Kidney (tissue), 14 donors: Measurements from ENCODE around the gene CEBPG. TPM values are rescaled to one million over a fixed set of nuclear protein-coding genes. Genes with fewer than 3 reads are reported as not detected.

Source experiments
- DNase-seq, 5 donors: peaks; one replicate each; pipeline ENCODE4 v3.0.0-alpha.2; 2013 to 2020
- FAIRE-seq: peaks from 2 replicates; lab custom pipeline; 2012; peaks lifted over from hg19 to GRCh38; lab: Jason Lieb, UNC
- H3K27ac ChIP-seq, 2 donors: one replicate each; pipeline ENCODE4 v1.7.0; 2013; ENCODE audit warnings: low read depth in 2 of 2, low read length in 2 of 2, inconsistent platforms in 1 of 2
- H3K27me3 ChIP-seq: one replicate; pipeline ENCODE4 v1.7.1; 2013; ENCODE audit warnings: low read length, inconsistent platforms; ENCODE audit not compliant: control insufficient read depth, insufficient read depth
- H3K36me3 ChIP-seq, 3 donors: one replicate each; pipeline versions ENCODE4 v1.7.0 to v1.7.1; 2013; ENCODE audit warnings: low read length in 3 of 3, control low read depth in 1 of 3, inconsistent platforms in 1 of 3; ENCODE audit not compliant: insufficient read depth in 3 of 3, control insufficient read depth in 2 of 3
- H3K4me1 ChIP-seq, 3 donors: one replicate each; pipeline versions ENCODE4 v1.7.0 to v1.7.1; 2013; ENCODE audit warnings: low read length in 3 of 3, inconsistent platforms in 1 of 3, low read depth in 1 of 3; ENCODE audit not compliant: control insufficient read depth in 2 of 3, insufficient read depth in 2 of 3
- H3K4me3 ChIP-seq, 3 donors: one replicate each; pipeline versions ENCODE4 v1.7.0 to v1.8.1; 2013; ENCODE audit warnings: low read length in 3 of 3, control low read depth in 1 of 3, inconsistent platforms in 1 of 3
- H3K9ac ChIP-seq, 3 donors: one replicate each; pipeline versions ENCODE4 v1.7.0 to v1.7.1; 2013; ENCODE audit warnings: low read length in 3 of 3, control low read depth in 1 of 3, inconsistent platforms in 1 of 3
- H3K9me3 ChIP-seq, 3 donors: one replicate each; pipeline versions ENCODE4 v1.7.0 to v1.7.1; 2013; ENCODE audit warnings: low read length in 3 of 3, control low read depth in 1 of 3, inconsistent platforms in 1 of 3; ENCODE audit not compliant: control insufficient read depth in 2 of 3, insufficient read depth in 1 of 3
- intact Hi-C: fragments of 100-400 bp; cut with DNase I; formaldehyde crosslinking; loops from one replicate; pipeline ENCODE4 v1.11.1; 2022
- polyA plus RNA-seq: library from polyadenylated mRNA; stranded (reverse); fragments of 350-450 nt; fragmentation: Illumina TruSeq; extraction: RNeasy Lipid Tissue Mini Kit (QIAGEN cat#74804); gene quantifications from one replicate; pipeline ENCODE4 v1.2.3, GENCODE V29; 2014; ENCODE audit warnings: low read depth, low replicate concordance; ENCODE audit not compliant: insufficient read depth
- total RNA-seq: library from RNA; stranded (reverse); fragmentation: NEBNext Ultra II Directional; extraction: Animal tissue kit (Norgen Biotek cat#: 25700); gene quantifications from one replicate; pipeline ENCODE4 v1.2.1, GENCODE V29; 2021
- TF ChIP-seq, protein P1 (sequence below): IDR thresholded peaks from 3 replicates; pipeline ENCODE4 v1.5.1; 2012; ENCODE audit warnings: mild to moderate bottlenecking, moderate library complexity, borderline replicate concordance; ENCODE audit not compliant: insufficient read depth; ENCODE audit errors: extremely low read depth
- donor health status: control.
- donor health status: control.
- donor health status: control.
- donor health status: control.
- donor health status: control.
- donor health status: DM: yes; HTN: yes; CAD: no.
- donor health status: Normal renal cell carcinoma (clear cell type).

The CEBPG gene
- total and polyA plus RNA-seq, 2 donors from 2014 or later = 13.0 to 22.4 TPM

DNA sequence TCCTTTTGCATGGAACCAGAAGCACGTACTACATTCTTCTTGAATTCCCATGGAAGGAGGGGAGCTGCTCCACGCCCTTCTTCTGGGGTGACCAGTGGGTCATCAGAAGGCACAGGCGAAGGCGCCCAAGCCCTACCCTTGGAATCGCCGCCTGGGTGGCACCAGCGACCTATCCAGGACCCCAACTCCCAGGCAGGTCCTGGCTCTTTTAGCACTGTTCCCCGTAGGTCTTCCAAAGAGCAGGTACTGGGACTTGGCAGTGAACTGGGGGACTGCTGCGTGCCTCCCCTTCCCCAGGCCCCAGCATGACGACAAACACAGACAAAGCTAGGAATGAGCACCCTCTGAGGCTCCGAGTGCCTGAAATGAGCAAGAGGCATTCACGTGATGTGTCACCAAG is 45.0 kb downstream of the CEBPG start:
- TF ChIP-seq, protein P1, sequence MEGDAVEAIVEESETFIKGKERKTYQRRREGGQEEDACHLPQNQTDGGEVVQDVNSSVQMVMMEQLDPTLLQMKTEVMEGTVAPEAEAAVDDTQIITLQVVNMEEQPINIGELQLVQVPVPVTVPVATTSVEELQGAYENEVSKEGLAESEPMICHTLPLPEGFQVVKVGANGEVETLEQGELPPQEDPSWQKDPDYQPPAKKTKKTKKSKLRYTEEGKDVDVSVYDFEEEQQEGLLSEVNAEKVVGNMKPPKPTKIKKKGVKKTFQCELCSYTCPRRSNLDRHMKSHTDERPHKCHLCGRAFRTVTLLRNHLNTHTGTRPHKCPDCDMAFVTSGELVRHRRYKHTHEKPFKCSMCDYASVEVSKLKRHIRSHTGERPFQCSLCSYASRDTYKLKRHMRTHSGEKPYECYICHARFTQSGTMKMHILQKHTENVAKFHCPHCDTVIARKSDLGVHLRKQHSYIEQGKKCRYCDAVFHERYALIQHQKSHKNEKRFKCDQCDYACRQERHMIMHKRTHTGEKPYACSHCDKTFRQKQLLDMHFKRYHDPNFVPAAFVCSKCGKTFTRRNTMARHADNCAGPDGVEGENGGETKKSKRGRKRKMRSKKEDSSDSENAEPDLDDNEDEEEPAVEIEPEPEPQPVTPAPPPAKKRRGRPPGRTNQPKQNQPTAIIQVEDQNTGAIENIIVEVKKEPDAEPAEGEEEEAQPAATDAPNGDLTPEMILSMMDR = no peak
- intact Hi-C loops = loop anchor here (10.0 kb wide), 1 partner anchor 356 kb away; no protein-coding TSS in a partner anchor
- no peak for FAIRE-seq

DNA sequence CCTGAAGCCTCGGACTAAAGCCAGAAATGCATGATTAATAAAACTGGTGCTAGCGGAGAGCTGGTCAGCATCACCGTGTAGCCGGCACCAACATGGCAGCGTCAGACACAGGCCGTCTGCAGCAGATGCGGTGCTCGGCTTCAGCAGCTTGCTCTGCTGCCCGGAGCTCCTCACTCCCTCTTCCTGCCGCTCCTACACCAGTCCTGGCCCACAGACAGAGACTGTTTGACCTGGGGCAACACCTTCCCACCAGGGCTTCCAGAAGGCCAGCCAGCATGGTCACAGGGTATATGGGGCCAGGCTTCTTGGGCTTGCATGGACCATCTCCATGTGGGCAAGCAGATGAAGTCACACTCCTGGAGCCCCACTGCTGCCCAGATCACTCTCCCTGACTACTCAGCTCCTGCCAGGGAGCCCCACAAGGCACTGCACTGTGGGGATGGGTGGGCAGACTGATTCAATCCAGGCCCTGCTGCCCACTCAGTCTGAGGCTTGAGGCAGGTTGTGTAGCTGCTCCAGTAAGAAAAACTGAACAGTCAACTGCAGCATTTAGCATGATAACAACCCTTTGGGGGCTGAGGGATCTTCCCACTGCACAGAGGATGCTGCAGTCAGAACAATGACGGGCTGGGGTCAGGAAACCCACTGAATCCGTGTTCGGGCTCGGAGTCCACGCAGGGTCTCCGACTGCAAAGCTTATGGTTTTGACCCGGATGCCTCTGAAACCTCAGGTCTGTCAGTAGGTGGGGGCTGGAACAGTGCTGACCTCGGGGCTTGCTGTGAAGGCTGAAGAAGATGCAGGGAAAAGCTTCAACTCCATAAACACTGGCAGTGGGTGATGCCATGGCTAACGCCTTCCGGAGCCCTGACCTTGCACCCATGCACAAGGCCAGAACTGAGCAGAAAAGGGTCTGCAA is 45.6 kb downstream of the CEBPG start:
- FAIRE-seq = no peak
- Histone ChIP-seq H3K9ac (no peak overlapping the region), H3K27ac (no peak overlapping the region), H3K27me3 (no peaks in the 10 kb centered on the region), H3K4me1 (no peaks in the 10 kb centered on the region), H3K9me3 (no peaks in the 10 kb centered on the region), H3K4me3 (no peak overlapping the region), H3K36me3 (no peaks in the 10 kb centered on the region)
- DNase-seq = peak in 1 of 5 donors; percentile 35
- TF ChIP-seq, protein P1 = no peak
- intact Hi-C loops = loop anchor here (10.0 kb wide), 1 partner anchor 356 kb away; no protein-coding TSS in a partner anchor

More for the DNA sequence above, 45.0 kb downstream of the CEBPG start:
- Histone ChIP-seq H3K27ac (no peak overlapping the region), H3K9me3 (no peaks in the 10 kb centered on the region), H3K4me3 (no peak overlapping the region), H3K9ac (no peak overlapping the region), H3K27me3 (no peaks in the 10 kb centered on the region), H3K4me1 (no peaks in the 10 kb centered on the region), H3K36me3 (no peaks in the 10 kb centered on the region)
- DNase-seq = peak in 1 of 5 donors; percentile 62

DNA sequence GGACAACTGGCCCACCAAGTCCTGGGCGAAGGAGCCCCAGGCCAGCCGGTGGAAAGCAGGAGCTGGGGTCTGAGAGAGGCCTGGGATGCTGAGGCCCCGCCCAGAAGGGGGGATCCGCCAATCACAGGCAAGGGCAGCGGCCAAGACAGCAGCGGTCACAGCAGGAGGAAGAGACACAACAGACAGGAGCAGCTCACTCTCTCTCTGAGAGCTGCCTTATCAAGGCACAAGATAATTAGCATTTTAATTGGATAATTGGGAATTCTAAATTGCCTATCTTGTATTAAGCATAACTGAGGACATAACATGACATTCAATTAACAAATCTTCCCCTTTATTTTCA is 46.2 kb downstream of the CEBPG start:
- no peak overlapping the region for H3K9ac ChIP-seq
- H3K27me3 ChIP-seq = no peaks in the 10 kb centered on the region
- H3K36me3 ChIP-seq = no peaks in the 10 kb centered on the region
- no peaks in the 10 kb centered on the region for H3K9me3 ChIP-seq
- intact Hi-C loops = loop anchor here (10.0 kb wide), 1 partner anchor 355 kb away; no protein-coding TSS in a partner anchor
- DNase-seq (peak in 1 of 5 donors; percentile 33), FAIRE-seq (no peak)
- H3K4me3 ChIP-seq = no peak overlapping the region
- H3K4me1 ChIP-seq = no peaks in the 10 kb centered on the region
- TF ChIP-seq, protein P1 = no peak
- H3K27ac ChIP-seq = no peak overlapping the region
